AML-193 (cell line): ENCODE data around the gene ZDHHC11B.
"Not testable (repeated sequence)": the region's sequence is repeated elsewhere in the genome, so short reads cannot be mapped to it uniquely, and the experiment has no call there.

ENCODE experiments used
- DNase-seq, 2 experiments: peaks; one replicate each; lab custom pipeline; 2025; lab: John Stamatoyannopoulos, UW

The ZDHHC11B gene

DNA sequence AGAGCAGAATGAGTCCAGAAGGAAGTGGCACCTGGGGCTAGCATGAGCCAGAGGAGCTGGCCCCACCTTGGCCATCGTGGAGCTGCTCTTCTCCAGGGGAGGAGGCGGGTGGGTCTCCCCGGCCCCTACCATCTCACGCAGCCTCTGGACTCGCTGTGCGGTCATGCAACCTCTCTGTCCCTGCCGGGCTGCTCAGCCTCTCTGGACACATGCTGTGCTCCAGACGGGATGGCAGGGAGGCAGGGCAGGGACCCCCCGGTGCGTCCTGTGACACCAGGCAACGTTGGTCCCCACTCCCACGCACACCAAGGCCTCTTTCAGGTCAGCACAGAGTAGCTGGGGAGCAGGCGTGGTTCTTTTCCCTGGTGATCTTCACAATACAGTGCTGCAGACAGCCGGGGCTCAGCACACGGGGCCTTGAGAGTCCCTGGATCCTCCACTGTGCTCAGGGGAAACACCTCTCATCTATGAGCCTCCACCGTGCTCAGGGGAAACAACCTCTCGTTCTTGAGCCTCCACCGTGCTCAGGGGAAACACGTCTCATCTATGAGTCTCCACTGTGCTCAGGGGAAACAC lies 30.9 kb downstream of the ZDHHC11B start:
- DNase-seq: not testable (repeated sequence)

DNA sequence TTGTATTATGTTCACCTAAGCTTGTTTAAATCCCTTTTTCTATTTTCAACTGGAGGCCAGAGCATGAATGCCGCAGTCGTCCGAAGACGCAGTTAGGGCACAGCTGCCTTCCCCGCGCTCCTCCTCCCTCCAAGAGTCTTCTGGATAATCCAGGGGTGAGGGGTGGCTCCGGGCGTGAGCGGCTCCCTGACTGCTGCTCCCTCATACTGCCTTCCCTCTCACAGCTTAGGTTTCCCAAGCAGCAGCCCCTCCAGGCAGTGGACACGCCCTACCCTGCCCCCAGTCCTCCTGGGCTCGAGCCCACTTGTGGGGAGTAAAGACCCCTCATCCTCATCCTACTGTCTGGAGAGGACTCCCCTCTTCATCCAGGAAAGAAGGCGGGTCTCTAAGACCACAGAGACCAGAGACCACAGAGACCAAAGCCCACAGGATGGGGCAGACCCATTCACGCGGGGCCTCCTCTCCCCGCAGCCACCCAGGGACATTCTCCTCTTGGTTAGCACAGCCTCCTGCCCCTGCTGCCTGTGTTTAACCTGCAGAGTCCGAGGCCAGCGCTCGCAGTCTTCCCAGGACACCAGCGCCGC lies 31.9 kb downstream of the ZDHHC11B start:
- DNase-seq: not testable (repeated sequence)

DNA sequence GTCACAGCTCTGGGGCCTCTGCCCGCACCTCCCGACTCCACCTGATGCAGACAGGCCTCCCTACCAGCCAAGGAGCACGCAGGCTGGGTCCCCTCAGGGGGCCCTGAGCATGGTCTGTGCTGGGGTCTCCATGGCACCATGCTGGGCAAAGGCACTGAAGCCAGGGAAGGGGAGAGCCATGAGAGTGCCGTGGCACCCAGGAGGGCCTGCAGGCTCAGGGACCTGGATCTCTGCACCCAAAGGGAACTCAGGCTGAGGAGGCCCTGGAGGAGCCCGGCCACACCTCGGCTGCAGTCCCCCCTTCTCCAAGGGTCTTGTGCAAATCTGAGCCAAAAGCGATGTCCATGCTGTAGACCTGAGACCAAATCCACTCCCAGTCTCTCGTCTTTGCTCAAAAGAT lies 32.5 kb downstream of the ZDHHC11B start:
- not testable (repeated sequence) for DNase-seq

DNA sequence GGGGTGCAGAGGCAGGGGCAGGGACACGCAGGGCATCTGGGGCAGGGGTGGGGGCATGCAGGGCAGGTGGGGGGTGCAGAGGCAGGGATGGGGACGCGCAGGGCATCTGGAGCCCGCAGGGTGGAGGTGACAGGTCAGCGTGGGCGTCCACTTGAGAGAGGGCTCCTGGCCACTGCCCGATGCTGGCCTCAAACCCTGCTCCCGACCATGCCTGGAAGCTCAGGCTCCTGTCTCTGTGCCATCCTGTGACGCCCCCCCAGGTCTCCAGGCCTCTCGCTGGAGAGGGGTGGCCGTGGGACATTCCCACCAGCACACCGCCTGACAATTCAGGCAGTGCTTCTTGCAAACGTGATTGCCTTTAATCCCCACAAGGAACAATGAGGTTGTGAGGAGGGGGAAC lies 33.0 kb downstream of the ZDHHC11B start:
- DNase-seq: no peak

DNA sequence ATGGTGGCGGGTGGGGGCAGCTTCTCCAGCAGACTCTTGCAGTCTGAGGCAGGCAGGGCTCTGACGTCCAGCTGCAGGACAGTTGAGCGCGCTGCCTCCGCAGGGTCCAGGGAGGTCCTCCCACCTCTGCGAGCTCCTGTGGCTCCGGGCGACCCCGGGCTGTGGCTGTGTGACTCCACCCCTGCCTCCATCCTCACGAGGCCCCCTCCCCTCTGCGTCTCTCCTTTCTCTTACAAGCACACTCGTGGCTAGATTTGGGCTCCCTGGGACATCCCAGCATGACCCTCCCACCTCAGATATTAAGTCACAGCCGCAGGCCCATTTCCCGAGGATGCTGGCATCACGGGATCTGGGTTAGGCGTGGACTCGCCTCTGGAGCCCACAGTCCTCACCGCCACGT lies 34.3 kb downstream of the ZDHHC11B start:
- not testable (repeated sequence) for DNase-seq

DNA sequence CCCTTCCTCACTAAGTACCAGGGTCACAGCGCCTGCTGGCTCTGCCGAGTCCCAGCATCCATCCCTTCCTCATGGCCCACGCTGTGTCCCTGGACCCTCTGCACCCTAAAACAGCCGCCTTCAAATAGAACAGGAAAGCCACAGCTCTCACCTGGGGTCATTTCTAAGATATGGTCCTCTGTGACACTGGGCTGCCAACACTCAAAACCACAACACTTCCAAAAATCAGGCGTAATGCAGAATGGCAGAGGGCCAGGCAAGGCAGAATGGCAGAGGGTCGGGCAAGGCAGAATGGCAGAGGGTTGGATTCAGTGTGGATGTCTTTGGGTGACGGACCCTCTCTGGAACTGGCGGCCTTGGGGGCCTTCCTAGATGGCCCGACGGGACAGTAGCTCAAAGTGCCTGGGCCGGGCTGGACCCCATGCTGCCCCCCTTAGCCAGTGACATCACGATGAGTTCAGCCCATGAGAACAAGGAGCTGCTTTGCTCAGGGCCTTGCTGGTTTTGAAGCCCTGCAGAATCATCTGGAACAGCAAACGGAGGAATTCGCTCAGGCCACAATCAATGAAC lies 35.3 kb downstream of the ZDHHC11B start:
- no peak for DNase-seq

DNA sequence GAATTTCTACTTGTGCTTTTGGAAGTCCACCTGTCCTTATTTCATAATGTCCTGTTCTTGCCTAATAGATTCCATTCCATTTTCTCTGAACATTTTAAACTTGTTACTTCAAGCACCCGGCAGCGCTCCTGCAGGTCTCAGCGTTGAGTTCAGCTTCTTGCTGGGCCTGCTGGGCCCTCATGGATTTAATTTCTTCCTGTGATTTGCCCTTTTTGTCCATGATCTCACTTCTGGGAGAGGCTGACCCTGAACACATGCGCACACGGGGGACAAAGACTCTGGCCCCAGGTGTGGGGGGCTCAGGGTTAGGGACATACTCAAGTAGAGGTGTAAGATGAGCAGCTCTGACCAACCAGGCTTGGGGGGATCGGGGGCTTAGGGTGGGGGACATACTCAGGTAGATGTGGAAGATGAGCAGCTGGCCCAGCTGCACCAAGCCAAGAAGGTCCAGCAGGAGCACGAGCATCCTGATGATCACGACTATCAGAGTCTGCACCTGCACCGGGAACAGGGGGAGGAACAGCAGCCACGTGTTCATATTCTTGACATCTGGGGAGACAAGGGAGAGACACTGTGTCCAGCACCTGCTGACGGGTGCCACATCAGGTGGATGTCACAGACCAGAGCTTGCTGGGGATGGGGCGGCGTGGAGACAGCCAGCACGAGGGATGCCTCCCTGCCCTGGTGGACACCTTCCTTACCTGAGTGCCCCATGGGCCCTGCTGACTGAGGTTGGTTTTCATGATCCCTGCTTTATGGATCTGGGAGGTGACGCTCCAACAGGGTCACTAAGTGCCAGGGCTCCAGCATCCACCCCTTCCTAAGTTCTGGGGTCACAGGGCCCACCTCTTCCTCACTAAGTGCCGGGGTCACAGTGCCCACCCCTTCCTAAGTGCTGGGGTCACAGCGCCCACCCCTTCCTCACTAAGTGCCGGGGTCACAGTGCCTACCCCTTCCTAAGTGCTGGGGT lies 36.2 kb downstream of the ZDHHC11B start:
- not testable (repeated sequence) for DNase-seq

DNA sequence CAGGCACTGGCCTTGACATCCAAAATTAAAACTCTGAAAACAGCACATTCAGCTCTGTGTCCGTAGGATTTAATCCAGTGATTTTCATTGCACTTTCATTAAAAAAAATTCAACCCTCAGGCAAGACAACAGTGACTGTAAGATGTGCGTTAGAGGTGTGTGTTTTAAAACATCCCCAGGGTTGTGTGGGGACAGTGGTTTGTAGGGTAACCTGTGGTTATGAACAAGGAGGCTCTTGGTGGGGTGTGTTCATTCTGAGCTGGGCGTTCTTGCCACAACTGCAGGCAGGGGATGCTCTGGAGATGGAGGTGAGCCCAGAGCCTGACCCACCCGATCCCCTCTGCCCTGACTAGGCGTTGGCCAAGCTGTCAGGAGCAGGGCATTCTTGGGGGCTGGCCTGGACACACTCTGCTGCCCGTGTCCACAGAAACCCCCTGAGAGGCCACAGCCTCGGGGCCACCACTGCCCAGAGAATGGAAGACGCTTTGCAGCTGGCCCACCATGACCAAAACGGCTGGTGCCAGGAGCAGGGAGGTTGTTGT lies 37.2 kb downstream of the ZDHHC11B start:
- DNase-seq: not testable (repeated sequence)

DNA sequence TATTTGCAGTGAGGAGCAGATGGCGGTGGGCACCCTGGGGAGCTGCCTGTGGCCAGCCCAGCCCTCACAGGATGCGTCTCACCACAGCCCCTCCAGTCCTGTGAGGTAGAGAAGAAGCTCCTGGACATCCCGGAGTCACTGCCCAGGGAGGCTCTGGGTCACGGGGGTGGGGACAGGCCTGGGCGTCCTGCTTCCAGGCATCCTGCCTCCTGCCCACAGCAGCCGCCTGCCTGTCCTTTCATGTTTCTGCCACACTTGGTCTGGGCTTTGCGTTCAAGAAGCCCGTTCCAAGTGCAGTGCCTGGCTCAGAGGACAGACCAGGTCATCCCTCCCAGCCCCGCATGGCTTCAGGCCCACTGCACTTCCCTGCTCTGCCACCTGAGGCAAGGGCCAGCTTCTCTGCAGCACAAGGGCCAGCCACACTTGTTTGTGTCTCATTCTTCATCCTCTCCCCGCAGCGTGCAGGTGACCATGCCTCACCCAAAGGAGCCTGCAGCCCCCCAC lies 38.2 kb downstream of the ZDHHC11B start:
- DNase-seq: no peak

DNA sequence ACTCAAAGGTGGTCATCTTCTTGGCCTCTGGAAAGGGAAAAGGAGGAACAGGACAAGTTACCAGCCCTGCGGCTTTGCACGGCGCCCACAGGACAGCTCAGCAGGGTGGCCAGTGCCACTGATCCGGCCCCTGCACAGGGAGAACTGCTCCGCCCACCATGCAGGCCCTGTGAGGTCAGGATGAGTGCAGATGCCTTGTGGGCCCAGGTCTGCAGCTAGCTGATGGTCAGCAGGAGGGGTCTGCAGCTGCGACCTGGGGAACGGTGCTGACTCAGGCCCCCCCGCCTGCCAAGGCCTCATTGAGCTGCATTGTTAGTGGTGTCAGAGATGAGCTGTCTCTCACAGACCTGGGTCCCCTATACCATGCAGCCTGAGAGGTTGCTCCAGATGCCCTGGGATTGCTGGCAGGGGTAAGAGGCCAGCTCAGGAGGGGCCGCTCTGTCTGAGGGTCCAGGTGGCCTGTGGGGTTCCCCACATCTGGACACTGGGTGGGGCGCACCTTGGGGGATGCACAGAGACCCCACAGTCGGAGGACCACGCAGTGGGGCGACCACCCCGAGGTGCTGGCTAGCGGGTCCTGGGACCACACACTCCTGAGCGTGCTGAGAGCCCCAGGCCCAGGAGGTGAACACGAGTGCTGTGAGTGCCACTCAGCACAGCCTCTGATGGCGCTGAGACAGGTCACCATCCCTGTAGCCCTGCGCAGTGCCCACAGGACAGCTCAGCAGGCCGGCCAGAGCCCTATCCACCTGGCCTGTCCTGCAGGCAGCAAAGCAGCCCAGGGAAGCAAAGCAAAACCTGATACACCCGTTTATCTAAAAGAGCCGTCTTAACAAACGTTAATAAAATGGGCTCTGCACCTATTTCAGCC lies 39.0 kb downstream of the ZDHHC11B start:
- DNase-seq: not testable (repeated sequence)

DNA sequence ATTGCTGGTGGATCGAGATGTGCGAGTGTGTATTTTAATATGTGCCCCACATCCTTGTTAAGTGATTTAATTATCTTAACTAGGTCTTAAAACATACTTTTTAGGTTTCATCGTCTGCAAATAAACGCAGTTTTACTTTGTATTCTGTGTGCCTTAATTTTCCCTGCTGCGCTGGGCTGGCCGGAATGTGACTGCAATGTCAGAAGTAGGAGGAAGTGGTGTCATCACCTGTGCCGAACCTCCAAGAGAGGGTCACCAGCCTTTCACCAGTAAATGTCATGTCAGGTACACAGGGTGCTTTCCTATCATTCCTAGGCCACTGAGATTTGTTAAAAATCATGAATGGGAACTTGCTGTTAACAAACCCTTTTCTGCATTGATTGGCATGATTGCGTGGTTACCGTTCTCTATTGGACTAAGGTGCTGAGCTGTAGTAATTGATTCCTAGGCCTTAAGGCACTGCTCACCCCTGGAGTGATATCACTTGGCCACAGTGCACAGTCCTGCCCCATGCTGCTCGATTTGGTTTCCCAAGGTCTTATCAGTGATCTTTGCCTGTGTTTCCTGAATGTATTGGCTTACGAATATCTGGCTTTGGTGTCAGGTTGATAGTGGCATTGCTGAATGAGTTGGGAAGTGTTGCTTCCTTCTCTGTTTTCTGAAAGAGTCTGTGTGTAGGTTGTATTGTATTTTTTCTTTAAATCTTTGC lies 40.7 kb downstream of the ZDHHC11B start:
- DNase-seq: not testable (repeated sequence)

DNA sequence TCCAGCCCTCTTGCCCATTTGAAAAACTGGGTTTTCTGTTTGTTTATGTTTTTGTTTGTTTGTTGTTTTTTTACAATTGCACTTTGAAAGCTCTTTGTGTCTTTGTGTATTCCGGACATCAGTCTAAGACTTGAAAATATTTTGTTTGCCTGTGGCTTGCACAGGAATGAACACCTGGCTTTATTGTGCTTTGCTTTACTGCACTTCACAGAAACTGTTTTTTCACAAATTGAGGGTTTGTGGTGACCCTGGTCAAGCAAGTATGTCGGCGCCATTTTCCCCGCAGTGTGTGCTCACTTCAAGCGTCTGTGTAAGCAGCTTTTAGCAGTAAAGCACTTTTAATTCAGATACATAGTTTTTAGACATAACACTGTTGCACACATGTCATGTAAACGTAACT lies 42.3 kb downstream of the ZDHHC11B start:
- DNase-seq: not testable (repeated sequence)

DNA sequence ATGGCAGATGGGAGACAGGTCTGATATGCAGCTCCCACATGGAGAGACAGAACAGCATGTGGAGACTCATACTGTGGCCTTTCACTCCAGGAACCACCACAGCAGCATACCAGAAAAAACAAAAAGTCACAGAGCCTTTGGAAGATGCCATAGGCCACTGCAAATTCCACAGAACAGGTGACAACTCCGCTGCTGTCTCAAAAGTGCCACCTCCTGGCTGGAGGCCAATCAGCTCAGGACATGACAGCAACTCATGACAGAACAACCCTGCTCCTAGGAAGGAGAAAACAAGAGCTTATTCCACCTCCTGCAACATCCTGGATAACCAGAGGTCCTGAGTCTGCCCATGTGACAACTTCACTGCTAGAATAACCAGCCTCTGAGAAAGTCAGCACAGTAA lies 50.4 kb downstream of the ZDHHC11B start:
- DNase-seq: not testable (repeated sequence)

DNA sequence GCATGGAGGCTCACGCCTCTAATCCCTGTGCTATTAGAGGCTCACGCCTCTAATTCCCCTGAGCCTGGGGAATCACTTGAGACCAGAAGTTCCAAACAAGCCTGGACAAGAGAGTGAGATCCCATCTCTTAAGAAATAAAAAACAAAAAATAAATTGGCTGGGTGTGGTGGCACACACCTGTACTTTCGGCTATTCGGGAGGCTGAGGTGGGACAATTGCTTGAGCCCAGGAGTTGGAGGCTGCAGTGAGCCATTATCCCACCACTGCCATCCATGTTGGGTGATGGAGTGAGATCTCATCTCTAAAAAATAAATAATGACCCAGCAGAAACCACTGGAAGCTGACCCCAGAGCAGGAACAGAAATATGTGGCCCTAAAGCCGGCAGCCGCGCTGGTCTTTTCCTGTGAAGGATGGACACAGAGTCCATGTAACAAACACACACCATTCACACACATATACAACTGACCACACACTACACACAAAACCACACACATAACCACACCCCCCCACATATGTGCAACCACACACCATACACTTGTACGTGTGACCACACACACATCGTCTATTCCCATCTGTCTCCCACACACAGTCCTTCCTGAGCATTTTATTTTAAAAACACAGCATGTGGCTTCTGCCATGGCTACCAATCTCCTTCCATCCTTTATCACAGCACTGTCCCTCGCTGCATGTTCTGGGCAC lies 51.6 kb downstream of the ZDHHC11B start:
- DNase-seq: not testable (repeated sequence)

DNA sequence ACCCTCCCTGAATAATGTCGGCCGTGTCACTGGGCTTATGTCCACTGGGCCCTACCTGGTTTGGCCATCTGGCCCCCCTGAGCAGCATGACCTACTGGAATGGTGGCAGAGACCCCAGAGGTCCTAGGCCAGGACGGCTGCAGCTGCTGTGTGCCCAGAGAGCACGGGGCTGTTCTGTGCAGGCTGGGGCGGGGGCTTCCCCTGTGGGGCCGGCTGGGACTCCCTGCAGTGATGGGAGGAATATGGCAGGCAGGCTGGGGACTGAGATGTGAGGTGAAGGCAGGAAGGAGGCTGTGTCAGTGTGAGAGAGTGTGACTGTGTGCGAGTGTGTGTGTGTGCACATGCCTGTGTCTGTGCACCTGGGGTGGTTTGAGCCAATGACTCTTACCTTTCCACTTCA lies 55.3 kb downstream of the ZDHHC11B start:
- DNase-seq: not testable (repeated sequence)

DNA sequence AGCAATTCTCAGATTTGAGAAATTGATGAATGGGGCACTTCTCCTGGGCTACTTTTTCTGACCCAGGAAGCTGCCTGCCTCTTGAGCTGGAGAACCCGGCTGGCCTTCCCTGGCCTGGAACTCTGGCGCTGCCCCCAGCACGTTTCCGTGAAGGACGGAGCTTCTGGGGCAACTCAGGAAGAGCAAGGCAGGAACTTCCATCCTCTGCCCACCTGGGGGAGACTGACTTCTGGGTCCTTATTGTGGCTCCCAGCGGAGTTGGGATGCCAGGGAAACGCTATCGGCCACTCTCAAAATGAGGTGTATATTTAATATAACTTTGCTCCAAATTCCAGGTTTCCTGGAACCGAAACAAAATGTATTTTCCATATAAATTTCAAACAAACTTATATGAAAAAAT lies 57.4 kb downstream of the ZDHHC11B start:
- not testable (repeated sequence) for DNase-seq

DNA sequence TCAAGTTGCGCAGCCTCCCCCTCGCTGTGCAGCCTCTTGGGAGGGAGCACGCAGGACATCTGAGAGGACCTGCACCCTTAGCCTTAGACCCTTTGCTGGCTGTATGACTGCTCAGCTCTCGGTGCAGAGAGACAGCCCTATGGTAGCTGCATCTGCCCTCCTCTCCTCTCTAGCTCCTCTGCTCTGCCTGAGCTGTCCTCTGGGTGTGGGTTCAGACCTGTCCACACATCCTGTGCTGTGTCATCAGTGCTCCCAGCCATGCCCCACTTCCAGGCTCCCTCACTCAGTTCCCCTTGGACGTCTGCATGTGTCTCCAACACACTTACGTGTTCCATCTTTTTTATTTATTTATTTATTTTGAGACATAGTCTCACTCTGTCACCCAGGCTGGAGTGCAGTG lies 60.7 kb downstream of the ZDHHC11B start:
- not testable (repeated sequence) for DNase-seq

DNA sequence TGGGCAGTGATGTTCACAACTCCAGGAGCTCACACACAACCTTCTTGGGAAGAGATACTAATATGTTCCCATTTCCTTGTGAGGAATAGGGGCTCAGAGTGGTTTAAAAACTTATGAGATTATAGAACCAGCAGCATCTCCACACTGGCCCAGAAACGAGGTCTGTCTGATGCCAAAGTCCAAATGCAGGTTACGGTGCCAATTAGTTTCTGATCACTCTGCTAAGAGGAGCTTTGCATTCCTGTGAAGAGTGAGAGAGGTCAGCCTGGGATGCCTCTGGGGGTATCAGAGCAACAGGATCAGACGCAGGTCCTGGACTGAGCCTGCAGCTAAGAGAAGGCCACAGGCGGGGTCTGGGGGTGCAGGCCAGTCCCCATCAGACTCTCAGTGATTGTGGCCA lies 61.2 kb downstream of the ZDHHC11B start:
- DNase-seq: not testable (repeated sequence)

DNA sequence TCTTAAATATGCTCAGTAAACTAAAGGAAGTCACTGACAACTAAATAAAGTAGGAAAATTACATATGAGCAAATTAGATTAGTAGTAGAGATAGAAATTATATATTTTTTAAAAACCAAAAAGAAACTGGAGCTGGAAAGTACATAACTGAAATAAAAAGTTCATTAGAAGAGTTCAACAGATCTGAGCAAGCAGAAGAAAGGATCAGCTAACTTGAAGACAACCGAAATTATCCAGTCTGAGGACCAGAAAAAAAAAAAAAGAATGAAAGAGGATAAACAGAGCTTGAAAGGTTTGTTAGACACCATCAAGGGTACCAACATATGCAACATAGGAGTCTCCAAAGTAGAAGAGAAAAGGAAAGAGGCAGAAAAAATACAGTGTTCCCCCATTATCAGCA lies 65.2 kb downstream of the ZDHHC11B start:
- not testable (repeated sequence) for DNase-seq

DNA sequence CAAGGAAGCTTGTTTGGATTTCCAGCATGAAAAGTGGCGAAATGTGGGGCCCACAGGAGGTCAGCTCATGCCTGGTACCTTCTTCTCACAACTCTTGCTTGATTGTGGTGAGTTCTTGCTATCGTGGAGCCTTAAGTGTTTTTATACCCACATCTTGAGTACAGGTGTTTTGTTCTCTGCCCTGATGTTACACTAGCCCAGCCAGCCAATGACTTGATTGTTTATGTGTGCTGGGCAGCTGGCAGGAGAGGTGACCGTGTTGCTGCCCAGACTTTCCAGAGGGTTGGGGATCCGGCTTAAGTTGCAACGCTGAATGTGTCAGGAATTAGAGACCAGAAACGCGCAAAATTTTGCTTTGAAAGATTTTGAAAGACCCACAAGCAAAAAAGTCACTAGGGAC lies 67.4 kb downstream of the ZDHHC11B start:
- no peak for DNase-seq
